HepG2 (cell line): ENCODE measurements around the gene FBXO5. TPM values are rescaled to one million over a fixed set of nuclear protein-coding genes. Genes with fewer than 3 reads are reported as not detected.
A peak's percentile ranks its signal among the peaks of the same experiment; 100 is the strongest.

Experiments used
- AGO2 ChIP-seq: fragments of 200-400 bp; formaldehyde crosslinking; optimal IDR thresholded peaks from 2 replicates; pipeline ENCODE3; 2017; ENCODE audit warnings: mild to moderate bottlenecking, low read depth, low read length, moderate library complexity
- FOSL1 ChIP-seq: sonication (generic); formaldehyde crosslinking; IDR thresholded peaks from 2 replicates; pipeline ENCODE4 v1.9.0; 2021; ENCODE audit warnings: missing genetic modification reagents, borderline replicate concordance
- HOXD1 ChIP-seq: sonication (generic); formaldehyde crosslinking; IDR thresholded peaks from 2 replicates; pipeline ENCODE4 v1.5.0; 2020; ENCODE audit warnings: missing genetic modification reagents
- MED8 ChIP-seq: sonication (generic); formaldehyde crosslinking; IDR thresholded peaks from 2 replicates; pipeline ENCODE4 v1.8.1; 2023; ENCODE audit warnings: mild to moderate bottlenecking, missing genetic modification reagents; ENCODE audit not compliant: insufficient replicate concordance
- NCOA1 ChIP-seq: sonication (generic); formaldehyde crosslinking; IDR thresholded peaks from 2 replicates; pipeline ENCODE4 v1.9.0; 2021; ENCODE audit warnings: missing genetic modification reagents
- NR2F1 ChIP-seq, 2 experiments: fragments of 450-650 bp in 1 of 2; formaldehyde crosslinking in 1 of 2; IDR thresholded peaks; 2 replicates each; pipeline versions ENCODE4 v1.5.0 to v1.6.1; 2016 to 2020; ENCODE audit warnings: mild to moderate bottlenecking in 1 of 2, missing compliant biosample characterization in 1 of 2, missing genetic modification reagents in 1 of 2, moderate library complexity in 1 of 2
- RBFOX2 ChIP-seq: fragments of 200-400 bp; formaldehyde crosslinking; IDR thresholded peaks from 2 replicates; pipeline ENCODE4 v1.6.1; 2017; ENCODE audit warnings: low read depth, mild to moderate bottlenecking, low read length
- TMF1 ChIP-seq: sonication (generic); formaldehyde crosslinking; IDR thresholded peaks from 2 replicates; pipeline ENCODE4 v1.8.1; 2022; ENCODE audit warnings: low read depth, missing genetic modification reagents
- YY1 ChIP-seq: IDR thresholded peaks from 2 replicates; pipeline ENCODE4 v1.6.1; 2011; ENCODE audit warnings: low read length, low read depth, moderate library complexity, mild to moderate bottlenecking; ENCODE audit not compliant: insufficient read depth, insufficient replicate concordance
- ZFYVE20 ChIP-seq: sonication (generic); formaldehyde crosslinking; IDR thresholded peaks from 2 replicates; pipeline ENCODE4 v1.8.0; 2023; ENCODE audit warnings: low read depth, mild to moderate bottlenecking, moderate library complexity, missing genetic modification reagents, borderline replicate concordance
- ZNF234 ChIP-seq: sonication (generic); formaldehyde crosslinking; conservative IDR thresholded peaks from 2 replicates; pipeline ENCODE4 v1.5.1; 2020; ENCODE audit warnings: mild to moderate bottlenecking, missing genetic modification reagents
- ZNF235 ChIP-seq: sonication (generic); formaldehyde crosslinking; IDR thresholded peaks from 2 replicates; pipeline ENCODE4 v1.8.1; 2023; ENCODE audit warnings: mild to moderate bottlenecking, missing genetic modification reagents, borderline replicate concordance
- ZNF30 ChIP-seq: sonication (generic); formaldehyde crosslinking; IDR thresholded peaks from 2 replicates; pipeline ENCODE4 v1.5.0; 2020; ENCODE audit warnings: mild to moderate bottlenecking, missing genetic modification reagents
- ZNF703 ChIP-seq: sonication (generic); formaldehyde crosslinking; IDR thresholded peaks from 2 replicates; pipeline ENCODE4 v1.5.1; 2020; ENCODE audit warnings: missing genetic modification reagents, mild to moderate bottlenecking, moderate library complexity, borderline replicate concordance
- ZNF780A ChIP-seq: sonication (generic); formaldehyde crosslinking; IDR thresholded peaks from 2 replicates; pipeline ENCODE4 v1.8.0; 2022; ENCODE audit warnings: mild to moderate bottlenecking, missing genetic modification reagents, moderate library complexity
- ZSCAN5A ChIP-seq: sonication (generic); formaldehyde crosslinking; IDR thresholded peaks from 2 replicates; pipeline ENCODE4 v1.8.0; 2022; ENCODE audit warnings: mild to moderate bottlenecking, missing genetic modification reagents, borderline replicate concordance
- ZSCAN9 ChIP-seq: IDR thresholded peaks from 2 replicates; pipeline ENCODE4 v1.6.1; 2016; ENCODE audit warnings: borderline replicate concordance
- polyA plus RNA-seq, 8 experiments: library from polyadenylated mRNA; depleted of rRNA in 3 of 8; stranded (reverse) in 7 of 8; unstranded in 1 of 8; fragments of >200 nt; fragmentation: Illumina TruSeq in 4 of 8; extraction: Trizol in 4 of 8; gene quantifications; 2 replicates each; pipeline versions ENCODE4 v1.2.1 to v1.2.3, GENCODE V29; 2011 to 2016; ENCODE audit warnings: low read depth in 4 of 8, missing spikeins in 1 of 8, mixed read lengths in 1 of 8; ENCODE audit not compliant: insufficient read depth in 1 of 8
- total RNA-seq, 5 experiments: library from RNA; depleted of rRNA; stranded (reverse); fragments of >200 nt; fragmentation: Illumina TruSeq; extraction: Trizol; gene quantifications; 2 replicates each; pipeline ENCODE4 v1.2.3, GENCODE V29; 2016; ENCODE audit warnings: low read depth in 1 of 5
- TF ChIP-seq, protein P1 (sequence below), 2 experiments: sonication (generic) in 1 of 2; formaldehyde crosslinking in 1 of 2; IDR thresholded peaks; 2 replicates each; pipeline versions ENCODE4 v1.4.0 to v1.6.1; 2016 to 2020; ENCODE audit warnings: borderline replicate concordance in 1 of 2, low read depth in 1 of 2, mild to moderate bottlenecking in 1 of 2, missing genetic modification reagents in 1 of 2
- TF ChIP-seq, protein P2 (sequence below): sonication (generic); formaldehyde crosslinking; IDR thresholded peaks from 2 replicates; pipeline ENCODE4 v1.4.0; 2020; ENCODE audit warnings: missing genetic modification reagents
- TF ChIP-seq, protein P3 (sequence below): sonication (generic); formaldehyde crosslinking; IDR thresholded peaks from 2 replicates; pipeline ENCODE4 v1.5.1; 2020; ENCODE audit warnings: missing genetic modification reagents, mild to moderate bottlenecking, borderline replicate concordance

The FBXO5 gene
- total and polyA plus RNA-seq, 2 of the 13 experiments (the other 11 are each of a cell fraction or from before 2014, with no cell fraction given) = 15.8 to 41.5 TPM

- TF ChIP-seq ZFYVE20 (0 out of 2 replicates have a peak, but pooled peaks have one; percentile 88), TMF1 (CRISPR knock-in tag) (peak; percentile 2; the same call in 1 of the 2 replicates), ZSCAN9 (no peak), ZSCAN5A (CRISPR knock-in tag) (0 out of 2 replicates have a peak, but pooled peaks have one; percentile 18), ZNF30 (0 out of 2 replicates have a peak, but pooled peaks have one; percentile 28), YY1 (peak; percentile 3), ZNF703 (CRISPR knock-in tag) (0 out of 2 replicates have a peak, but pooled peaks have one; percentile 44), RBFOX2 (peak; percentile 81), ZNF234 (no peak), MED8 (CRISPR knock-in tag) (peak; percentile 57), ZNF235 (CRISPR knock-in tag) (0 out of 2 replicates have a peak, but pooled peaks have one; percentile 19), NR2F1 (CRISPR knock-in tag; IDR thresholded peaks at IDR 0.05) (no peak), HOXD1 (CRISPR knock-in tag) (0 out of 2 replicates have a peak, but pooled peaks have one; percentile 18), NCOA1 (CRISPR knock-in tag) (peak; percentile 77; the same call in 1 of the 2 replicates), AGO2 (peak; percentile 92), FOSL1 (CRISPR knock-in tag) (0 out of 2 replicates have a peak, but pooled peaks have one; percentile 18), ZNF780A (CRISPR knock-in tag) (peak; percentile 5; the same call in 1 of the 2 replicates)
- TF ChIP-seq, protein P1, sequence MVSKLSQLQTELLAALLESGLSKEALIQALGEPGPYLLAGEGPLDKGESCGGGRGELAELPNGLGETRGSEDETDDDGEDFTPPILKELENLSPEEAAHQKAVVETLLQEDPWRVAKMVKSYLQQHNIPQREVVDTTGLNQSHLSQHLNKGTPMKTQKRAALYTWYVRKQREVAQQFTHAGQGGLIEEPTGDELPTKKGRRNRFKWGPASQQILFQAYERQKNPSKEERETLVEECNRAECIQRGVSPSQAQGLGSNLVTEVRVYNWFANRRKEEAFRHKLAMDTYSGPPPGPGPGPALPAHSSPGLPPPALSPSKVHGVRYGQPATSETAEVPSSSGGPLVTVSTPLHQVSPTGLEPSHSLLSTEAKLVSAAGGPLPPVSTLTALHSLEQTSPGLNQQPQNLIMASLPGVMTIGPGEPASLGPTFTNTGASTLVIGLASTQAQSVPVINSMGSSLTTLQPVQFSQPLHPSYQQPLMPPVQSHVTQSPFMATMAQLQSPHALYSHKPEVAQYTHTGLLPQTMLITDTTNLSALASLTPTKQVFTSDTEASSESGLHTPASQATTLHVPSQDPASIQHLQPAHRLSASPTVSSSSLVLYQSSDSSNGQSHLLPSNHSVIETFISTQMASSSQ (IDR thresholded peaks at IDR 0.05; ENCODE audit: low read depth) = no peak
- TF ChIP-seq, protein P1 (CRISPR knock-in tag; IDR thresholded peaks at IDR 0.05; ENCODE audit: borderline replicate concordance) = 0 out of 2 replicates have a peak, but pooled peaks have one; percentile 4
- TF ChIP-seq, protein P2, sequence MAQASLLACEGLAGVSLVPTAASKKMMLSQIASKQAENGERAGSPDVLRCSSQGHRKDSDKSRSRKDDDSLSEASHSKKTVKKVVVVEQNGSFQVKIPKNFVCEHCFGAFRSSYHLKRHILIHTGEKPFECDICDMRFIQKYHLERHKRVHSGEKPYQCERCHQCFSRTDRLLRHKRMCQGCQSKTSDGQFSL = 0 out of 2 replicates have a peak, but pooled peaks have one; percentile 26
- TF ChIP-seq, protein P3, sequence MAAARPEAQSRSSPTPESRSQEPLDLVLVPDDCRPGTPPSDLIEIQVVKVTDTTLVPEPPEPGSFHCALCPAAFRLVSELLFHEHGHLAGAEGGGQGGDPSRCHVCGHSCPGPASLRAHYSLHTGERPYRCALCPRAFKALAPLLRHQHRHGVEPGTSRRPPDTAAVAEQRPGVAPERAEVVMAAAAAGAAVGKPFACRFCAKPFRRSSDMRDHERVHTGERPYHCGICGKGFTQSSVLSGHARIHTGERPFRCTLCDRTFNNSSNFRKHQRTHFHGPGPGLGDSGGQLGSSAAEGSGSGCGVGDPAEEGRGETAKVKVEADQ (CRISPR knock-in tag) = peak; percentile 15; the same call in 1 of the 2 replicates
Measured at GRCh38 chr6:152981989-152982903, 595 bp downstream of the FBXO5 start (continued).
